Common myeloid progenitor, CD34-positive (primary cell): ENCODE measurements around the gene CLEC18C.
"Not testable (repeated sequence)": the region's sequence is repeated elsewhere in the genome, so short reads cannot be mapped to it uniquely, and the experiment has no call there.

ENCODE experiments used
- CTCF ChIA-PET: fragments of 350-600 bp; sonication (Branson Sonifier 250); formaldehyde crosslinking; loops from one replicate; lab custom pipeline; 2021; ENCODE audit warnings: antibody characterized with exemption; lab: Charles Lee
- POLR2A ChIA-PET: fragments of 350-600 bp; sonication (Branson Sonifier 250); formaldehyde crosslinking; loops from one replicate; lab custom pipeline; 2021; ENCODE audit warnings: antibody characterized with exemption; lab: Charles Lee
- DNase-seq, 3 donors: peaks; one replicate each; pipeline versions ENCODE4 v3.0.0 to v3.0.0-alpha.2; 2013
- H3K27ac ChIP-seq, 2 experiments: 1 replicate in 1 of 2; 2 replicates in 1 of 2; pipeline ENCODE4 v1.7.0; 2013; ENCODE audit warnings: inconsistent platforms in 2 of 2, low read length in 2 of 2, mild to moderate bottlenecking in 2 of 2, low read depth in 1 of 2, moderate library complexity in 1 of 2; ENCODE audit not compliant: severe bottlenecking in 2 of 2, insufficient read depth in 1 of 2, poor library complexity in 1 of 2
- H3K27me3 ChIP-seq, 5 experiments: replicated peaks in 2 of 5; 1 replicate in 3 of 5; 2 replicates in 2 of 5; pipeline versions ENCODE4 v1.6.1 to v1.7.0; 2013; ENCODE audit warnings: low read length in 4 of 5, mild to moderate bottlenecking in 2 of 5, moderate library complexity in 2 of 5, inconsistent platforms in 1 of 5; ENCODE audit not compliant: insufficient read depth in 5 of 5, control insufficient read depth in 4 of 5
- H3K36me3 ChIP-seq, 4 experiments: 1 replicate in 2 of 4; 2 replicates in 2 of 4; pipeline versions ENCODE4 v1.6.1 to v1.7.0; 2013; ENCODE audit warnings: low read length in 3 of 4, control low read depth in 1 of 4, mild to moderate bottlenecking in 1 of 4; ENCODE audit not compliant: control insufficient read depth in 4 of 4, insufficient read depth in 4 of 4
- H3K4me1 ChIP-seq, 4 experiments: 1 replicate in 3 of 4; 2 replicates in 1 of 4; pipeline versions ENCODE4 v1.6.1 to v1.7.1; 2013; ENCODE audit warnings: low read length in 3 of 4, mild to moderate bottlenecking in 3 of 4, control low read depth in 1 of 4, inconsistent platforms in 1 of 4, moderate library complexity in 1 of 4; ENCODE audit not compliant: control insufficient read depth in 4 of 4, insufficient read depth in 4 of 4; ENCODE audit errors: control extremely low read depth in 1 of 4
- H3K4me3 ChIP-seq, 7 experiments: 1 replicate in 4 of 7; 2 replicates in 3 of 7; pipeline versions ENCODE4 v1.5.1 to v1.7.0; 2013; ENCODE audit warnings: mild to moderate bottlenecking in 7 of 7, low read length in 6 of 7, moderate library complexity in 6 of 7, inconsistent platforms in 2 of 7, low read depth in 2 of 7, control low read depth in 1 of 7; ENCODE audit not compliant: insufficient read depth in 4 of 7, control insufficient read depth in 1 of 7; ENCODE audit errors: extremely low read depth in 1 of 7
- H3K9me3 ChIP-seq, 5 experiments: 1 replicate in 4 of 5; 2 replicates in 1 of 5; pipeline versions ENCODE4 v1.6.1 to v1.7.1; 2013; ENCODE audit warnings: low read length in 4 of 5, mild to moderate bottlenecking in 2 of 5, inconsistent platforms in 1 of 5, low read depth in 1 of 5, moderate library complexity in 1 of 5; ENCODE audit not compliant: control insufficient read depth in 4 of 5, insufficient read depth in 2 of 5; ENCODE audit errors: control extremely low read depth in 1 of 5
- WGBS: methylation state at CpG from one replicate; pipeline ENCODE4 v1.1.5; 2013; ENCODE audit not compliant: insufficient coverage; 5-methylcytosine and 5-hydroxymethylcytosine counted together

The CLEC18C gene

DNA sequence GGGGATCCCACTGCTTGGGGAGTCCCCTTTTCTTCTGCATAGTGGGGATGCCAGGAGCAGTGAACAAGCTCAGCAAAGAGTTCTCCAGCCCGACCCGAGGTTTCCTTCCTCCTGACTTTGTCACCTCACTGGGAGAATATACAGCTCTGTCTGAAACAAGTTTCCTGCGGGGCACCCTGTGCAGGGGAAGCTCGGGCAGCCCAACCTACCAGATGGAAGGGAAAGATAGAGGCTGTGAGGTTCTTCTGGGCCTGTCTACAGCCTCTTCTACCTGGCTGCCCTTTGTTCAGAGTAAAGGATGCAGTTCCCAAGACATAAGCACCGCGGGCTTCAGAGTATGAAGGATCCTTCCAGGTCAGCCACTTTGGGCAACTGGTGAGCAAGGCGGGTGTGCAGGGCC lies 24.0 kb downstream of the CLEC18C start:
- H3K4me3 ChIP-seq, H3K27ac ChIP-seq, POLR2A ChIA-PET, H3K36me3 ChIP-seq, CTCF ChIA-PET, H3K27me3 ChIP-seq, H3K9me3 ChIP-seq: not testable (repeated sequence)
- H3K4me1 ChIP-seq = peaks cover 0 to 23% (median 4%) of the 10 kb centered on the region in 4 experiments
- peak; percentile 25 to 84 (median 63) for DNase-seq
- 0% methylated on average over 1 of the region's 7 CpGs for WGBS

DNA sequence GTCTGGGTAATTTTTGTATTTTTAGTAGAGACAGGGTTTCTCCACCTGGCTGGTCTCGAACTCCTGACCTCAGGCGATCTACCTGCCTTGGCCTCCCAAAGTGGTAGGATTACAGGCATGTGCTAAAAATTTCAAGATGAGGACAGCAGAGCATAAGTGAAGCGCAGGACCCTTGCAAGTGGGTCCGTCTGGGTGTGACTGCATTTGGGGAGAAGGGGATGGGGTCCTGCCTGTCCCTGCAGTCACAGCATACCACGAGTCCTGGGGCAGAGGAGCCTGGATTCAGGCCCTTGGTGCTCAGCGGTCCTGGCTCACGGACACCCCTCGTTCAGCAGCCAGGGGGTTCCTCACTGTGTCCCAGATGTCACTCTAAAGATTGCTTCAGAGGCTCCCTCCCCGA lies 24.6 kb downstream of the CLEC18C start:
- CTCF ChIA-PET, H3K9me3 ChIP-seq, H3K4me3 ChIP-seq, POLR2A ChIA-PET, H3K27ac ChIP-seq, H3K36me3 ChIP-seq, H3K27me3 ChIP-seq: not testable (repeated sequence)
- peak in 1 of 3 donors; percentile 9 for DNase-seq
- peaks cover 0 to 23% (median 4%) of the 10 kb centered on the region in 4 experiments for H3K4me1 ChIP-seq
- WGBS = 68% methylated on average over 9 of the region's 9 CpGs

DNA sequence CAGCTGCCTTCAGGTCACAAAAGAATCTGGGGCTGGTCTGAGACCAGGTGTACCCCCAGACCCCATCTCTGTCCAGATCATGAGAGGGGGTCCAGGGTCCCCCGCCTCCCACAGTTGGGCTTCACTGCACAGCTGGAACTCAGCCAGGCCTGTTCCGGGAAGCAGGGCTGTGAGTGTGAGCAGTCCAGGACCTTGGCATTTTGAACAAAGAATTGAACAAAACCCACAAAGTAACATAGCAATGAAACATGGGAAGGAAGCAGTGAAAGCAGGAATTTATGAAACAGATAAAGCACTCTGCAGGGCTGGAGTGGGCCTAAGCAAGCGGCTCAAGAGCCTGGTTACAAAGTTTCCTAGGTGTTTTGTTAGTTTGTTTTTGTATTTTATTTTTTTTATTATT lies 25.1 kb downstream of the CLEC18C start:
- H3K27ac ChIP-seq, H3K27me3 ChIP-seq, H3K36me3 ChIP-seq, CTCF ChIA-PET, H3K4me3 ChIP-seq, H3K9me3 ChIP-seq, POLR2A ChIA-PET: not testable (repeated sequence)
- H3K4me1 ChIP-seq = peaks cover 0 to 23% (median 4%) of the 10 kb centered on the region in 4 experiments
- WGBS = 44% methylated on average over 1 of the region's 3 CpGs
- DNase-seq = peak in 1 of 3 donors; percentile 10

DNA sequence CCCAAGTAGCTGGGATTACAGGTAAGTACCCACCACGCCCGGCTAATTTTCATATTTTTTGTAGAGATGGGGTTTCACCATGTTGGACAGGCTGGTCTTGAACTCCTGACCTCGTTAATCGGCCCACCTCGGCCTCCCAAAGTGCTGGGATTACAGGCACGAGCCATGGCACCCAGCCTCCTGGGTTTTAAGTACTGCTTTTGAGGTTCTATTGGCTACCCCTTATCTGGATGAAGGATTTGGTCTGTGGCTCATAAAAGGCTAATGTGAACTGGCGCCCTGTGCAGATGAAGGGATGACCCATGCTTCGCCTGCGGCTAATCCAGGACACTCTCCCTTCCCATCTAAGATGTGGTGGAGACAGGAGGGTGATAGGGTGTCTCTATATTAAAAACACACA lies 25.6 kb downstream of the CLEC18C start:
- 84% methylated on average over 4 of the region's 9 CpGs for WGBS
- peaks cover 0 to 23% (median 4%) of the 10 kb centered on the region in 4 experiments for H3K4me1 ChIP-seq
- H3K4me3 ChIP-seq, H3K9me3 ChIP-seq, DNase-seq, H3K27ac ChIP-seq, POLR2A ChIA-PET, H3K36me3 ChIP-seq, CTCF ChIA-PET, H3K27me3 ChIP-seq: not testable (repeated sequence)

DNA sequence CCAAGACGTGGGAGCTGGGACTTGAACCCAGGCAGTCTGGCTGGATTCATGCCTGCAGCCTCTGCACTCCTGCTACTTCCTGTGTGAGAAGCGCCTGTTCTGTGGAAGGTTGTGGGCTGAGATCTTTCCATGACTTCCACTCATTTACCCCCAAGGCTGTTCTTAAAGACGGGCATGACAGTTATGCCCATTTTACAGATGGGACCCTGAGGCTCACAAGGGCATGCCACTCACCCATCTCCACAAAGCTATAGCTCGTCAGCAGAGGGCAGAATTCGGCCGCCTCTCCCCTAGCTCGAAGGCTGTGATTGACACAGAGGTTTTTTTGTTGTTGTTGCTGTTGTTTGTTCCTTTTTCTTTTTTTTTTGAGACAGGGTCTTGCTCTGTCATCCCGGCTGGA lies 26.5 kb downstream of the CLEC18C start:
- CTCF ChIA-PET, POLR2A ChIA-PET, DNase-seq, H3K27ac ChIP-seq, H3K27me3 ChIP-seq, H3K36me3 ChIP-seq, H3K9me3 ChIP-seq, H3K4me3 ChIP-seq: not testable (repeated sequence)
- 80% methylated on average over 1 of the region's 8 CpGs for WGBS
- peaks cover 0 to 23% (median 4%) of the 10 kb centered on the region in 4 experiments for H3K4me1 ChIP-seq

DNA sequence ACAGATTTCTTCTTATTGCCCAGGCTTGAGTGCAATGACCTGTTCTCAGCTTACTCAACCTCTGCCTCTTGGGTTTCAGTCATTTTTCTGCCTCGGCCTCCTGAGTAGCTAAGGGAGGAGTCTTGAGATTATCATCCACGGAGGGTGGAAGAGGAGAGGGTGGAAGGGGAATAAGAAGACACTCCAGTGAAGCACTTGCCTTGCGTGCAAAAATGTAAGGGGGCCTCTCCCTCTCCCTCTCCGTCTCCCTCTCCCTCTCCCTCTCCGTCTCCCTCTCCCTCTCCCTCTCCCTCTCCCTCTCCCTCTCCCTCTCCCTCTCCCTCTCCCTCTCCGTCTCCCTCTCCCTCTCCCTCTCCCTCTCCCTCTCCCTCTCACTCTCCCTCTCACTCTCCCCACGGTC lies 29.9 kb downstream of the CLEC18C start:
- 100% methylated on average over 1 of the region's 7 CpGs for WGBS
- CTCF ChIA-PET, POLR2A ChIA-PET: not testable (repeated sequence)

DNA sequence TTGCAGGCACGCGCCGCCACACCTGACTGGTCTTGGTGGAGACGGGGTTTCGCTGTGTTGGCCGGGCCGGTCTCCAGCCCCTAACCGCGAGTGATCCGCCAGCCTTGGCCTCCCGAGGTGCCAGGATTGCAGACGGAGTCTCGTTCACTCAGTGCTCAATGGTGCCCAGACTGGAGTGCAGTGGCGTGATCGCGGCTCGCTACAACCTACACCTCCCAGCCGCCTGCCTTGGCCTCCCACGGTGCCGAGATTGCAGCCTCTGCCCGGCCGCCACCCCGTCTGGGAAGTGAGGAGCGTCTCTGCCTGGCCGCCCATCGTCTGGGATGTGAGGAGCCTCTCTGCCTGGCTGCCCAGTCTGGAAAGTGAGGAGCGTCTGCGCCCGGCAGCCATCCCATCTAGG lies 30.4 kb downstream of the CLEC18C start:
- POLR2A ChIA-PET, H3K27ac ChIP-seq, H3K36me3 ChIP-seq, CTCF ChIA-PET, H3K9me3 ChIP-seq, H3K4me1 ChIP-seq, DNase-seq, H3K4me3 ChIP-seq, H3K27me3 ChIP-seq: not testable (repeated sequence)
- WGBS = no CpG with 5 or more reads among the region's 29 CpGs

More for the DNA sequence above, 29.9 kb downstream of the CLEC18C start:
- not testable (repeated sequence) for DNase-seq, H3K4me3 ChIP-seq, H3K36me3 ChIP-seq, H3K9me3 ChIP-seq, H3K27ac ChIP-seq, H3K4me1 ChIP-seq, H3K27me3 ChIP-seq
